Ishikawa (cell line): ENCODE results near the gene RAB8B.

Source experiments
- CEBPB ChIP-seq: IDR thresholded peaks from 2 replicates; pipeline ENCODE4 v1.6.1; 2012
- CREB1 ChIP-seq: IDR thresholded peaks from 2 replicates; pipeline ENCODE4 v1.6.1; 2012; ENCODE audit warnings: low read depth
- EGR1 ChIP-seq: IDR thresholded peaks from 2 replicates; pipeline ENCODE4 v1.6.1; 2012
- EP300 ChIP-seq: IDR thresholded peaks from 2 replicates; pipeline ENCODE4 v1.6.1; 2012; ENCODE audit warnings: borderline replicate concordance
- FOXM1 ChIP-seq: IDR thresholded peaks from 2 replicates; pipeline ENCODE4 v1.6.1; 2012; ENCODE audit warnings: low read depth, borderline replicate concordance
- MAX ChIP-seq: IDR thresholded peaks from 2 replicates; pipeline ENCODE4 v1.6.1; 2012
- NFIC ChIP-seq: IDR thresholded peaks from 2 replicates; pipeline ENCODE4 v1.6.1; 2012
- RAD21 ChIP-seq: IDR thresholded peaks from 2 replicates; pipeline ENCODE4 v1.6.1; 2012; ENCODE audit warnings: low read depth
- REST ChIP-seq: IDR thresholded peaks from 2 replicates; pipeline ENCODE4 v1.6.1; 2012; ENCODE audit warnings: low read depth, mild to moderate bottlenecking
- TAF1 ChIP-seq: IDR thresholded peaks from 2 replicates; pipeline ENCODE4 v1.6.1; 2012; ENCODE audit warnings: low read depth, mild to moderate bottlenecking
- TCF12 ChIP-seq: IDR thresholded peaks from 2 replicates; pipeline ENCODE4 v1.6.1; 2012; ENCODE audit warnings: low read depth
- TEAD4 ChIP-seq: IDR thresholded peaks from 2 replicates; pipeline ENCODE4 v1.6.1; 2012
- USF1 ChIP-seq: IDR thresholded peaks from 2 replicates; pipeline ENCODE4 v1.6.1; 2012
- YY1 ChIP-seq: IDR thresholded peaks from 2 replicates; pipeline ENCODE4 v1.6.1; 2012; ENCODE audit warnings: low read depth
- ZBTB7A ChIP-seq: IDR thresholded peaks from 2 replicates; pipeline ENCODE4 v1.6.1; 2012; ENCODE audit warnings: low read depth

RAB8B gene

GRCh38 chr15:63301088-63301487, 111.7 kb downstream of the RAB8B start:
- TF ChIP-seq YY1 (no peak), ZBTB7A (no peak)

- no peak for TF ChIP-seq NFIC
- no peak for TF ChIP-seq ZBTB7A
- no peak for TF ChIP-seq RAD21
- TF ChIP-seq MAX = no peak
- no peak for TF ChIP-seq EP300
- no peak for TF ChIP-seq REST
- no peak for TF ChIP-seq FOXM1
- no peak for TF ChIP-seq TAF1
- no peak for TF ChIP-seq YY1
These were observed 115.9 kb downstream of the RAB8B start for GRCh38 chr15:63305260-63305659.

- no peak for TF ChIP-seq TAF1
- TF ChIP-seq YY1 = no peak
- no peak for TF ChIP-seq CEBPB
- TF ChIP-seq EGR1 = no peak
- no peak for TF ChIP-seq REST
- no peak for TF ChIP-seq NFIC
- TF ChIP-seq MAX = no peak
- TF ChIP-seq CREB1 = no peak
- TF ChIP-seq TCF12 = no peak
- TF ChIP-seq RAD21 = no peak
- no peak for TF ChIP-seq USF1
- TF ChIP-seq ZBTB7A = no peak
These were observed 117.2 kb downstream of the RAB8B start for GRCh38 chr15:63306492-63307073.

- TF ChIP-seq NFIC = no peak
- TF ChIP-seq TEAD4 = no peak
- no peak for TF ChIP-seq CREB1
- TF ChIP-seq YY1 = no peak
- TF ChIP-seq USF1 = no peak
- TF ChIP-seq REST = no peak
- no peak for TF ChIP-seq EP300
- TF ChIP-seq TAF1 = no peak
- no peak for TF ChIP-seq FOXM1
- TF ChIP-seq RAD21 = no peak
- no peak for TF ChIP-seq TCF12
- TF ChIP-seq MAX = no peak
- TF ChIP-seq EGR1 = no peak
- TF ChIP-seq ZBTB7A = no peak
- no peak for TF ChIP-seq CEBPB
These were observed 119.1 kb downstream of the RAB8B start for GRCh38 chr15:63308491-63308890.

- no peak for TF ChIP-seq EP300
- no peak for TF ChIP-seq TEAD4
- TF ChIP-seq CREB1 = no peak
- TF ChIP-seq USF1 = no peak
- TF ChIP-seq FOXM1 = no peak
- no peak for TF ChIP-seq ZBTB7A
- TF ChIP-seq YY1 = no peak
- TF ChIP-seq EGR1 = no peak
- TF ChIP-seq TAF1 = no peak
- no peak for TF ChIP-seq TCF12
- no peak for TF ChIP-seq REST
- no peak for TF ChIP-seq CEBPB
- TF ChIP-seq MAX = no peak
- no peak for TF ChIP-seq NFIC
- no peak for TF ChIP-seq RAD21
These were observed 119.5 kb downstream of the RAB8B start for GRCh38 chr15:63308947-63309346.
